ENCODE results near the gene MAMDC4. TPM values are rescaled to one million over a fixed set of nuclear protein-coding genes. Genes with fewer than 3 reads are reported as not detected.

The MAMDC4 gene
- total RNA-seq, 2 experiments from 2014 or later = 12.5 to 13.6 TPM

DNA sequence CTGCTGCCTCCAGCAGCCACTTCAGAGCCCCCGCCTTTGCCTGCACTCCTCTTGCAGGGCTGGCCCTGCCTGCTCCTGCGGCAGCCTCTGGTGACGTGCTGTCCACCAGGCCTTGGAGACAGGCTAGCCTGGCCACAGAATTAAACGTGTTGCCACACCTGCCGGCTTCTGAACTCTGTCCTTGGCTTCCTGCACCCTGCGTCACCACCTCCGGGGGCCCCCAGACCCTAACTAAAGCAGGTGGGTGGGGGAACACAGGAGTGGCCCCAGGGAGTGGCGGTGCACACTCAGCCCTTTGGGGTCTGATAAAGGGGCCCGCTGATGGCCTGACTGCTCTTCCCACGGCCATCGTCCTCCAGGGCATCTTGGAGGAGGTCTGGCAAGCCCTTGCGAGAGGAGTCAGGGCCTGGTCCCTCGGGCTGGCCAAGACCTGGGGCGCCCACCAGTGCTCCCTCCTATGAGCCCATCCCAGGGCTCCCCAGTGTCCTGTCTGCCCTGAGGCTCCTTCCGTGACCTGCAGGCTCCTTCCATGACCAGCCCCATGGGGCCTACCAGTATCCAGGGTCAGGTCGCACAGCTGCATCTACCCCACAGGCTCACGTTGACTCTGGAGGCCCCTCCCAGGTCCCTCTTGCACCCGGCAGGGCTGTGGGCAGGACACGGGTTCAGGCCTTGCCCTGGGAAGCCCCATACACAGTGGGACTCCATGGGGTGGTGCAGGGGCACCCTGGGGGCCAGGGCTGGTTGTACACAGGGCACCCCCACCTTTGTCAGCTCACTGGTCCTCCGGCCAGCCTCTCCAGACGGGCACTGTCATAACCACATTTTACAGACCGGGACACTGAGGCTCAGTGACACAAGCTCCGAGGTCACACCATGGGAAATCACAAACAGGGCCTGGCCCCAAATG is 1.0 kb upstream of the MAMDC4 start:
- CTCF ChIA-PET = interaction anchor here (1.5 kb wide), 1 partner anchor 63 kb away, joined by 3 read pairs; no protein-coding TSS in a partner anchor

DNA sequence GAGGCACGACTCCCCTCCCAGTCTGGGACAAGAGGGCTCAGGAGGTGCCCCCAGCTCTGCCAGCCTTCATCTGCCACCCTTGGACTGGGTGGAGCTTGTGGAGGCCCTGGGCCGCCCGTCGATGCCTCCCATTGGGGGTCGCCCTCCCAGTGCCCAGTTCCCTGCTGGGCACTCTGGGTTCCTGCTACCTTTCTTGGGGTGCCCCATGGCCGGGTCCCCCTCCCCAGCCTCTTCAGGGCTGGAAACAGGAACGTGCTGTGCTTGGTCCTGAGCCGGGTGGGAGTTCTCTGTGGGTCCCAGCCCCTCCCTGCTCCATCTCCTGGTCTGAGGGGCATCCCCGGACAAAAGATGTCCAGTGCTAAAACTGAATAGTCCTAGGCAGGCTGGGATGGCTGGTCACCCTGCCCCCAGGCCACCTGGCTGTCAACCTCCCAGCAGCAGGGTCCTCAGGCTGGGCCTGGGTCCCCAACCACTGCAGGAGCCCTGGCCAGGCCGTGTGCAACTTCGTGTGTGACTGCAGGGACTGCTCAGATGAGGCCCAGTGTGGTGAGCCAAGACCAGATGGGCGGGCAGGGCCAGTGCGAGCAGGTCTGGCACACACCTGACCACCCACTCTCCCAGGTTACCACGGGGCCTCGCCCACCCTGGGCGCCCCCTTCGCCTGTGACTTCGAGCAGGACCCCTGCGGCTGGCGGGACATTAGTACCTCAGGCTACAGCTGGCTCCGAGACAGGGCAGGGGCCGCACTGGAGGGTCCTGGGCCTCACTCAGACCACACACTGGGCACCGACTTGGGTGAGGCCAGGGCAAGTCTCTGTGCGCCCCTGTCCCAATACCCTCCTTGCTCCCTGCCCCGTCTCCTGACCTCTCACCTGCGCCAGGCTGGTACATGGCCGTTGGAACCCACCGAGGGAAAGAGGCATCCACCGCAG is 784 bp downstream of the MAMDC4 start:
- H3K36me3 Mint-ChIP-seq (ENCODE audit: low read depth) = peaks cover 2% of the 10 kb centered on the region
- H3K27me3 Mint-ChIP-seq = peaks cover 2% of the 10 kb centered on the region
- H3K9me3 Mint-ChIP-seq = no peaks in the 10 kb centered on the region
- no peak overlapping the region for H3K4me3 Mint-ChIP-seq
- no peak for DNase-seq
- no peak overlapping the region for H3K27ac Mint-ChIP-seq
- H3K4me1 Mint-ChIP-seq = peaks cover 8% of the 10 kb centered on the region
- ChIA-PET POLR2A (interaction anchor here (1.5 kb wide), 1 partner anchor 28 kb away, joined by 3 read pairs; no protein-coding TSS in a partner anchor), CTCF (interaction anchor here (0.6 kb wide), 1 partner anchor 56 kb away, joined by 4 read pairs; no protein-coding TSS in a partner anchor)

More for the DNA sequence above, 1.0 kb upstream of the MAMDC4 start:
- Mint-ChIP-seq H3K4me3 (no peak overlapping the region), H3K4me1 (peaks cover 20% of the 10 kb centered on the region), H3K27me3 (peaks cover 13% of the 10 kb centered on the region), H3K9me3 (no peaks in the 10 kb centered on the region), H3K36me3 (ENCODE audit: low read depth) (peaks cover 10% of the 10 kb centered on the region), H3K27ac (peak overlapping the region; percentile 21)
- POLR2A ChIA-PET = interaction anchor here (1.5 kb wide), 1 partner anchor 30 kb away, joined by 3 read pairs; no protein-coding TSS in a partner anchor
- no peak for DNase-seq

DNA sequence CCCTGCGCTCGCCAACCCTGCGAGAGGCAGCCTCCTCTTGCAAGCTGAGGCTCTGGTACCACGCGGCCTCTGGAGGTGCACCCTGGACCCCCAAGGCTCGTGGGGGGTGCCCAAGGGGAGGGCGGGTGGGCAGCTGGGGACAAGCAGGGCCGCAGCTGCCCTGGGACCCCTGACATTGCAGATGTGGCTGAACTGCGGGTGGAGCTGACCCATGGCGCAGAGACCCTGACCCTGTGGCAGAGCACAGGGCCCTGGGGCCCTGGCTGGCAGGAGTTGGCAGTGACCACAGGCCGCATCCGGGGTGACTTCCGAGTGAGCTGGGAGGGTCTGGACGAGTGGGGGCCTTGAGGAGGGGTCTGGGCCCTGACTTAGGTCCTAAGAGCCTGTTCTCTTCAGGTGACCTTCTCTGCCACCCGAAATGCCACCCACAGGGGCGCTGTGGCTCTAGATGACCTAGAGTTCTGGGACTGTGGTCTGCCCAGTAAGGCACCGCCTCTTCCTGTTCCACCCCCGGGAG is 1.5 kb downstream of the MAMDC4 start:
- POLR2A ChIA-PET = no interaction called here
- DNase-seq = no peak
- Mint-ChIP-seq H3K27me3 (no peaks in the 10 kb centered on the region), H3K4me1 (peaks cover 7% of the 10 kb centered on the region), H3K4me3 (no peak overlapping the region), H3K36me3 (ENCODE audit: low read depth) (peaks cover 2% of the 10 kb centered on the region), H3K27ac (no peak overlapping the region), H3K9me3 (no peaks in the 10 kb centered on the region)
- CTCF ChIA-PET = no interaction called here

DNA sequence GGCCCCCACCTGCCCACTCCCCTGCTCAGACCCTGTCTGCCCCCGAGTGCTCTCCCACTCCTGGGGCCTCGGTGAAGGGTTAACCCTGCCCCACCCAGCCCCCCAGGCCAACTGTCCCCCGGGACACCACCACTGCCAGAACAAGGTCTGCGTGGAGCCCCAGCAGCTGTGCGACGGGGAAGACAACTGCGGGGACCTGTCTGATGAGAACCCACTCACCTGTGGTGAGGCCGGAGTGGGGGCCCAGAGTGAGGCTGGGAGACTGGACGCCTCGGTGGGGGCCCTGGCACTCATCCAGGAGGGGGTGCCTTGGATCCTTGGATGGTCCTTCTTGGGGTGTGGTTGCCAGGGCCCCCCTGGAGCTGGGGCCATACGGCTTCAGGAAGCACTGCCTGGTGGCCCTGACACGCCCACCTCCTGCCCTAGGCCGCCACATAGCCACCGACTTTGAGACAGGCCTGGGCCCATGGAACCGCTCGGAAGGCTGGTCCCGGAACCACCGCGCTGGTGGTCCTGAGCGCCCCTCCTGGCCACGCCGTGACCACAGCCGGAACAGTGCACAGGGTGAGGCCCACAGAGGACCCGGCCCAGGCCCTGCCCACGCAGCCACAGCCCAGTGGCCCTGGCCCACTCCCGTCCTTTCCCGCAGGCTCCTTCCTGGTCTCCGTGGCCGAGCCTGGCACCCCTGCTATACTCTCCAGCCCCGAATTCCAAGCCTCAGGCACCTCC is 2.1 kb downstream of the MAMDC4 start:
- no peak overlapping the region for H3K4me3 Mint-ChIP-seq
- H3K4me1 Mint-ChIP-seq = peaks cover 7% of the 10 kb centered on the region
- CTCF ChIA-PET = no interaction called here
- POLR2A ChIA-PET = no interaction called here
- peaks cover 2% of the 10 kb centered on the region for H3K36me3 Mint-ChIP-seq (ENCODE audit: low read depth)
- DNase-seq = no peak
- no peaks in the 10 kb centered on the region for H3K27me3 Mint-ChIP-seq
- no peaks in the 10 kb centered on the region for H3K9me3 Mint-ChIP-seq
- H3K27ac Mint-ChIP-seq = no peak overlapping the region

DNA sequence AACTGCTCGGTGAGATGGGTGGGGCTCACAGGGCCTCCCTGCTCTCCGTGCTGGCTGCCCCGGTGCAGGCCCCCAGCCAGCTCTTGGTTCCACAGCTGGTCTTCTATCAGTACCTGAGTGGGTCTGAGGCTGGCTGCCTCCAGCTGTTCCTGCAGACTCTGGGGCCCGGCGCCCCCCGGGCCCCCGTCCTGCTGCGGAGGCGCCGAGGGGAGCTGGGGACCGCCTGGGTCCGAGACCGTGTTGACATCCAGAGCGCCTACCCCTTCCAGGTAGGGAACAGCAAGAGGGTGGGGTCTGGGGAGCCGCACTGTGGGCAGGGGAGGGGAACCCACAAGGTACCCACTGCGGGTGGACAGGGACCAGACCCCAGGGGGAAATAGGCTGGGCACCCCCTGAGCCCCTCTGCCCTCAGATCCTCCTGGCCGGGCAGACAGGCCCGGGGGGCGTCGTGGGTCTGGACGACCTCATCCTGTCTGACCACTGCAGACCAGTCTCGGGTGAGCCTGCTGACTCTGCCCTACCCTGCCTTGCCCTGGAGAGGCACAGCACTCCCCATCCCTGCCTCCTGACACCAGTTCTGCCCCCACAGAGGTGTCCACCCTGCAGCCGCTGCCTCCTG is 2.8 kb downstream of the MAMDC4 start:
- POLR2A ChIA-PET = no interaction called here
- no peak overlapping the region for H3K4me3 Mint-ChIP-seq
- CTCF ChIA-PET = no interaction called here

DNA sequence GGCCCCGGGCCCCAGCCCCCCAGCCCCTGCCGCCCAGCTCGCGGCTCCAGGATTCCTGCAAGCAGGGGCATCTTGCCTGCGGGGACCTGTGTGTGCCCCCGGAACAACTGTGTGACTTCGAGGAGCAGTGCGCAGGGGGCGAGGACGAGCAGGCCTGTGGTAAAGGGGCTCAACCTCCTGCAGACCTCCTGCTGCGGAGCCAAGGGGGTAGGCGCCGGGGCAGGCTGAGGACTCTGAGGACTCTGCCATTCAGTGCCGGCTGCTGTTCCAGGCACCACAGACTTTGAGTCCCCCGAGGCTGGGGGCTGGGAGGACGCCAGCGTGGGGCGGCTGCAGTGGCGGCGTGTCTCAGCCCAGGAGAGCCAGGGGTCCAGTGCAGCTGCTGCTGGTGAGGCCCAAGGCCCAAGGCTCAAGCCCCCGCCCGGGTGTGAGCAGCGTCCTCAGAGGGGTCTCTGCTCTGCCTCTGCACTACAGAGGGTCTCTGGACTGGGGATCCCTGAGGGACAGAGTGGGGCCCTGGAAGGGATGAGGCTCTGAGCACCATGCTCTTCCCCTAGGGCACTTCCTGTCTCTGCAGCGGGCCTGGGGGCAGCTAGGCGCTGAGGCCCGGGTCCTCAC is 3.4 kb downstream of the MAMDC4 start:
- Mint-ChIP-seq H3K4me1 (peaks cover 1% of the 10 kb centered on the region), H3K36me3 (ENCODE audit: low read depth) (no peaks in the 10 kb centered on the region), H3K9me3 (no peaks in the 10 kb centered on the region), H3K27ac (no peak overlapping the region), H3K4me3 (no peak overlapping the region), H3K27me3 (no peaks in the 10 kb centered on the region)
- CTCF ChIA-PET = no interaction called here
- POLR2A ChIA-PET = no interaction called here
- DNase-seq = no peak

More for the DNA sequence above, 2.8 kb downstream of the MAMDC4 start:
- Mint-ChIP-seq H3K27me3 (no peaks in the 10 kb centered on the region), H3K27ac (no peak overlapping the region), H3K36me3 (ENCODE audit: low read depth) (no peaks in the 10 kb centered on the region), H3K4me1 (peaks cover 4% of the 10 kb centered on the region), H3K9me3 (no peaks in the 10 kb centered on the region)
- DNase-seq = no peak

DNA sequence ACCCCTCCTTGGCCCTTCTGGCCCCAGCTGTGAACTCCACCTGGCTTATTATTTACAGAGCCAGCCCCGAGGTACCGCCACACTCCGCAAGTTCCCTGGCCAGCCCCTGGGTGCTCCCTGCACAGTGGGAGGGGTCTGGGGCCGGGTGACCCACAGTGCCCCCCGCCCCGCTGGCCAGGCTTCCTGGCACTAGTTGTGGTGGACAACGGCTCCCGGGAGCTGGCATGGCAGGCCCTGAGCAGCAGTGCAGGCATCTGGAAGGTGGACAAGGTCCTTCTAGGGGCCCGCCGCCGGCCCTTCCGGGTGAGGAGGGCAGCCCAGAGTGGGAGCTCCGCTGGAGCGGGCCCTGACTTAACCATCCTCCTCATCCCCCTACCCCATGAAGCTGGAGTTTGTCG is 3.9 kb downstream of the MAMDC4 start:
- Mint-ChIP-seq H3K4me3 (no peak overlapping the region), H3K9me3 (no peaks in the 10 kb centered on the region), H3K4me1 (peaks cover 1% of the 10 kb centered on the region), H3K36me3 (ENCODE audit: low read depth) (no peaks in the 10 kb centered on the region), H3K27me3 (no peaks in the 10 kb centered on the region), H3K27ac (no peak overlapping the region)
- ChIA-PET POLR2A (interaction anchor here (1.0 kb wide), 1 partner anchor 10 kb away, joined by 3 read pairs; the partner anchor contains the start of gene EDF1), CTCF (no interaction called here)
- DNase-seq = no peak

DNA sequence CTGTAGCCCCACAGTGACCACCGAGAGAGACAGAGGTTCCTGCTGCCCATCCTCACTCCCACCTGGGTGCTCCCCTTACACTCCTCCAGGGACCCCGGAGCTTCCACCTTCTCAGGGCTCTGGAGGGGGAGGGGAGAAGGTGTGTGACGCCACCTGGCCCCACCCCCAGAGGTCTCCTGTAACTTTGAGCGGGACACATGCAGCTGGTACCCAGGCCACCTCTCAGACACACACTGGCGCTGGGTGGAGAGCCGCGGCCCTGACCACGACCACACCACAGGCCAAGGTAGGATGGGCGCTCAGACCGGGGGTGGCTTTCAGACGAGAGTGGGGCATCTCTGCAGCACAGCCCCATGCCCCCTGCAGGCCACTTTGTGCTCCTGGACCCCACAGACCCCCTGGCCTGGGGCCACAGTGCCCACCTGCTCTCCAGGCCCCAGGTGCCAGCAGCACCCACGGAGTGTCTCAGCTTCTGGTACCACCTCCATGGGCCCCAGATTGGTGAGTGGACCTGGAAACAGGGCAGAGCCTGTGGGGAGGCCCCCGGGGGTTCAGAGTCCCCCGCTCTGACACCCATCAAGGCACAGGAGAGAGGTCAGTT is 4.5 kb downstream of the MAMDC4 start:
- Mint-ChIP-seq H3K36me3 (ENCODE audit: low read depth) (no peaks in the 10 kb centered on the region), H3K9me3 (no peaks in the 10 kb centered on the region), H3K27ac (no peak overlapping the region), H3K4me1 (peaks cover 1% of the 10 kb centered on the region), H3K4me3 (no peak overlapping the region), H3K27me3 (no peaks in the 10 kb centered on the region)
- ChIA-PET CTCF (no interaction called here), POLR2A (interaction anchor here (1.0 kb wide), 1 partner anchor 9 kb away, joined by 3 read pairs; the partner anchor contains the start of gene EDF1)
- no peak for DNase-seq

DNA sequence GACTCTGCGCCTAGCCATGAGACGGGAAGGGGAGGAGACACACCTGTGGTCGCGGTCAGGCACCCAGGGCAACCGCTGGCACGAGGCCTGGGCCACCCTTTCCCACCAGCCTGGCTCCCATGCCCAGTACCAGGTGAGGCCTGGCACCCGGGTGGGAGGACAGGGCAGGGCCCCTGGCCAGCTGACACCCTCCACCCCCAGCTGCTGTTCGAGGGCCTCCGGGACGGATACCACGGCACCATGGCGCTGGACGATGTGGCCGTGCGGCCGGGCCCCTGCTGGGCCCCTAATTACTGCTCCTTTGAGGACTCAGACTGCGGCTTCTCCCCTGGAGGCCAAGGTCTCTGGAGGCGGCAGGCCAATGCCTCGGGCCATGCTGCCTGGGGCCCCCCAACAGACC is 5.0 kb downstream of the MAMDC4 start:
- no peak overlapping the region for H3K4me3 Mint-ChIP-seq
- ChIA-PET CTCF (no interaction called here), POLR2A (interaction anchor here (1.0 kb wide), 1 partner anchor 9 kb away, joined by 3 read pairs; the partner anchor contains the start of gene EDF1)
- no peaks in the 10 kb centered on the region for H3K27me3 Mint-ChIP-seq
- peaks cover 1% of the 10 kb centered on the region for H3K4me1 Mint-ChIP-seq
- no peak for DNase-seq
- no peaks in the 10 kb centered on the region for H3K9me3 Mint-ChIP-seq
- peaks cover 3% of the 10 kb centered on the region for H3K36me3 Mint-ChIP-seq (ENCODE audit: low read depth)
- no peak overlapping the region for H3K27ac Mint-ChIP-seq

DNA sequence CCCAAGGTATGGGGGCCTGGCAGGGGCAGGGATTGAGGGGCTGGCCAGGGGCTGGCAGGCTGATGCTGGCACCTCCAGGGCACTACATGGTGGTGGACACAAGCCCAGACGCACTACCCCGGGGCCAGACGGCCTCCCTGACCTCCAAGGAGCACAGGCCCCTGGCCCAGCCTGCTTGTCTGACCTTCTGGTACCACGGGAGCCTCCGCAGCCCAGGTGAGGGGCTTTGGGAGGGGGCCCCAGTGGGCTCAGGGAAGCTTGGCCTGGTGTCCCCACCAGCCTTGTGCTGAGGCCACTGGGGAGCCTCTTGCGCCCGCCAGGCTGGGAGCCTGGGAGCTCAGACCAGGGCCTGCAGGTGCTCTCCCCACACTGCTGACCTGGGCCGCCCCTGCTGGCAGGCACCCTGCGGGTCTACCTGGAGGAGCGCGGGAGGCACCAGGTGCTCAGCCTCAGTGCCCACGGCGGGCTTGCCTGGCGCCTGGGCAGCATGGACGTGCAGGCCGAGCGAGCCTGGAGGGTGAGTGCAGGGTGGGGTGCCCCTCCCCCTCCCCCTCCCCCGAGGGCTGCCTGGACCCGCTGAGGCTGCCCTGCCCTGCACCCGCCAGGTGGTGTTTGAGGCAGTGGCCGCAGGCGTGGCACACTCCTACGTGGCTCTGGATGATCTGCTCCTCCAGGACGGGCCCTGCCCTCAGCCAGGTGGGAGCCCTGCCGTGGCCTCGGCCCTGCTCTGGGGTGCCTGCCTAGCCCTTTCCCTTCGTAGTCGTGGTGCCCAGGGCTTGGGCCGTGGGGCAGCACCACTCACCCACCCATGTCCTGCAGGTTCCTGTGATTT is 5.7 kb downstream of the MAMDC4 start:
- peaks cover 4% of the 10 kb centered on the region for H3K36me3 Mint-ChIP-seq (ENCODE audit: low read depth)
- H3K27me3 Mint-ChIP-seq = no peaks in the 10 kb centered on the region
- H3K9me3 Mint-ChIP-seq = no peaks in the 10 kb centered on the region
- H3K4me3 Mint-ChIP-seq = no peak overlapping the region
- no peak for DNase-seq
- ChIA-PET POLR2A (no interaction called here), CTCF (no interaction called here)
- peaks cover 1% of the 10 kb centered on the region for H3K4me1 Mint-ChIP-seq
- no peak overlapping the region for H3K27ac Mint-ChIP-seq

DNA sequence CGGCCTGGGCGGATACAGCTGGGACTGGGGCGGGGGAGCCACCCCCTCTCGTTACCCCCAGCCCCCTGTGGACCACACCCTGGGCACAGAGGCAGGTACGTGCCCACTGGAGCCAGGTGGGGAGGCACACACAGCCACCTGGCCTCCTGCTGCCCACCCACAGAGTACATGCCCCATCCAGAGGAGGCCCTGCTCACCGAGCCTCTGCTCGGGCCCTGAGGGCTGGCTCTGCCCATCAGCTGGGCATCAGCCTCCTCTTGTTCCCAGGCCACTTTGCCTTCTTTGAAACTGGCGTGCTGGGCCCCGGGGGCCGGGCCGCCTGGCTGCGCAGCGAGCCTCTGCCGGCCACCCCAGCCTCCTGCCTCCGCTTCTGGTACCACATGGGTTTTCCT is 6.3 kb downstream of the MAMDC4 start:
- ChIA-PET CTCF (no interaction called here), POLR2A (no interaction called here)
- H3K27ac Mint-ChIP-seq = no peak overlapping the region
- peaks cover 1% of the 10 kb centered on the region for H3K4me1 Mint-ChIP-seq
- H3K36me3 Mint-ChIP-seq (ENCODE audit: low read depth) = peaks cover 11% of the 10 kb centered on the region
- DNase-seq = no peak
- H3K9me3 Mint-ChIP-seq = no peaks in the 10 kb centered on the region
- H3K27me3 Mint-ChIP-seq = no peaks in the 10 kb centered on the region
- no peak overlapping the region for H3K4me3 Mint-ChIP-seq
